Motor neuron (in vitro differentiated cells): ENCODE data around the gene RBM44. TPM values are rescaled to one million over a fixed set of nuclear protein-coding genes. Genes with fewer than 3 reads are reported as not detected.

Experiments used
- ATAC-seq, 8 experiments: fragments of 200-7000 bp; cut with Tn5 transposase; replicated peaks in 6 of 8; 2 replicates each; pipeline ENCODE4 v1.8.0; 2021; ENCODE audit warnings: mild to moderate bottlenecking in 8 of 8, moderate library complexity in 8 of 8
- H3K27ac ChIP-seq, 2 donors: fragments of 250-450 bp; sonication (Bioruptor Pico); 2 replicates each; pipeline ENCODE4 v1.9.0; 2021; ENCODE audit warnings: antibody characterized with exemption in 2 of 2, mild to moderate bottlenecking in 2 of 2, moderate library complexity in 1 of 2
- H3K4me1 ChIP-seq, 2 donors: fragments of 250-450 bp; sonication (Bioruptor Pico); replicated peaks in 1 of 2; 2 replicates each; pipeline ENCODE4 v1.6.1; 2021; ENCODE audit warnings: antibody characterized with exemption in 2 of 2, mild to moderate bottlenecking in 2 of 2, moderate library complexity in 1 of 2
- H3K4me3 ChIP-seq, 5 donors: fragments of 250-450 bp; sonication (Bioruptor Pico); 2 replicates each; pipeline ENCODE4 v1.9.0; 2021; ENCODE audit warnings: antibody characterized with exemption in 5 of 5, mild to moderate bottlenecking in 5 of 5, moderate library complexity in 4 of 5
- WGBS, 10 experiments: fragments of 450-650 bp; shearing (Covaris generic); methylation state at CpG; one replicate each; pipeline ENCODE4 v1.0.0; 2022; 5-methylcytosine and 5-hydroxymethylcytosine counted together
- in situ Hi-C, 9 experiments: fragments of 400-800 bp; cut with MboI; loops; one replicate each; pipeline ENCODE4 v1.15.0; 2021; ENCODE audit warnings: low sequenced_read_pairs in 9 of 9, low pct_unique_long_range_greater_than_20kb in 2 of 9; ENCODE audit not compliant: unreplicated experiment in 9 of 9
- total RNA-seq, 8 experiments: library from RNA; unstranded; fragments of 300-600 nt; gene quantifications; 2 replicates each; pipeline versions ENCODE4 v1.2.3 to v1.2.4, GENCODE V29; 2022

The RBM44 gene
- total RNA-seq, 8 experiments from 2014 or later = 0.22 to 0.81 (median 0.40) TPM

GRCh38 chr2:237878321-237879057 is 79.9 kb downstream of the RBM44 start:
- WGBS, 10 experiments = 80 to 100% (median 95%) methylated on average over 1 to 4 of the region's 14 CpGs; no CpG with 5 or more reads in 4 of the 10 experiments
- peak in 7 of 8 experiments; percentile 24 to 56 (median 53) for ATAC-seq
- H3K4me3 ChIP-seq = no peak overlapping the region
- in situ Hi-C loops = no loop called here
- peak overlapping the region in 1 of 2 donors; percentile 69 for H3K27ac ChIP-seq
- peaks cover 21 to 30% of the 10 kb centered on the region in 2 donors for H3K4me1 ChIP-seq

DNA sequence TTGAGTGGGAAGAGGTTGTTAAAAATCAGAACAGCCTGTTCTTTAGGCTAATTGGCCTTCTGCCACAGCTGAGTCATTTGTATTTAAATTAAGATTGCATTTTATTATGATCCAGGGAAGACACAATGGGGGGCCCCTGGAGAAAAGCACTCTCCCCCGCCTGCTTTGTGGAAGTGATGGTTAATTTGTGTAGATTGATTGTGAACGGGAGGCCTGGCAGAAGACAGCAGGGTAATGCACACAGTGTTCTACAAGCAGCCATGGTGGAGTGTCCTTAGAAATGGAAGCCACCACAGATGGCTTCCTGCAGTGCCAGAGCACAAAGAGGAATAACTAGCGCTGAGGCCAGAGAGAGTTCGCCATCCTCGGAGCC is 80.5 kb downstream of the RBM44 start:
- ATAC-seq = peak; percentile 52 to 86 (median 73)
- in situ Hi-C loops = no loop called here
- 13 to 83% (median 26%) methylated on average over 1 to 4 of the region's 5 CpGs; no CpG with 5 or more reads in 3 of the 10 experiments for WGBS, 10 experiments
- peak overlapping the region; percentile 22 to 30 for H3K27ac ChIP-seq
- H3K4me1 ChIP-seq = peaks cover 20 to 34% of the 10 kb centered on the region in 2 donors
- no peak overlapping the region for H3K4me3 ChIP-seq

DNA sequence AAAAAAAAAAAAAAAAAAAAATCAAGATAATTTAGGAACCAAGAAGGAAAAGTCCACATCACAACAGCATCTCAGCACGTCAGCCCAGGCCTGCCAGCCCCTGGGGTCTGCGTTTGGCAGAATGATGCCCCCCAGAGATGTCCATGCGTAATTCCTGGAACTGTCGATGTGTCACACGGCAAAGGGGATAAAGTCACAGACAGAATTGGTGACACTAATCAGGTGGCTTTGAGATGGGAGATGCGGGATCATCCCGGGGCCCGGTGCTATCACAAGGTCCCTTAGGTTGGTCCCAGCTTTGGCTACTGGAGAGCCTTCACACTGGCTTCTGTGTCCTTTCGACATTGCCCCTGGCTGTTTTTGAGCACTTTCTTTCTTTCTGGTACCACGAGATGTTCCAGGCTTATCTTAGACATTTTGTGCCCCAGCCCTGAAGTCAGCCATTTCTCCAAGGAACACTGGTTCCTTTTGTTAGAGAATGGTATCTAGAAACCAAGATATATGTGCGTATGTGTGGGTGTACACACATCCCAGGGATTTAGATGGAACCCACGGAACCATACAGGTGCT is 81.5 kb downstream of the RBM44 start:
- Histone ChIP-seq H3K4me1 (peaks cover 28 to 44% of the 10 kb centered on the region in 2 donors), H3K27ac (peak overlapping the region in 1 of 2 donors; percentile 30), H3K4me3 (no peak overlapping the region)
- in situ Hi-C loops = no loop called here
- no peak for ATAC-seq
- whole genome bisulfite sequencing, 10 experiments = 67 to 100% (median 94%) methylated on average over 1 to 7 of the region's 12 CpGs; no CpG with 5 or more reads in 1 of the 10 experiments

DNA sequence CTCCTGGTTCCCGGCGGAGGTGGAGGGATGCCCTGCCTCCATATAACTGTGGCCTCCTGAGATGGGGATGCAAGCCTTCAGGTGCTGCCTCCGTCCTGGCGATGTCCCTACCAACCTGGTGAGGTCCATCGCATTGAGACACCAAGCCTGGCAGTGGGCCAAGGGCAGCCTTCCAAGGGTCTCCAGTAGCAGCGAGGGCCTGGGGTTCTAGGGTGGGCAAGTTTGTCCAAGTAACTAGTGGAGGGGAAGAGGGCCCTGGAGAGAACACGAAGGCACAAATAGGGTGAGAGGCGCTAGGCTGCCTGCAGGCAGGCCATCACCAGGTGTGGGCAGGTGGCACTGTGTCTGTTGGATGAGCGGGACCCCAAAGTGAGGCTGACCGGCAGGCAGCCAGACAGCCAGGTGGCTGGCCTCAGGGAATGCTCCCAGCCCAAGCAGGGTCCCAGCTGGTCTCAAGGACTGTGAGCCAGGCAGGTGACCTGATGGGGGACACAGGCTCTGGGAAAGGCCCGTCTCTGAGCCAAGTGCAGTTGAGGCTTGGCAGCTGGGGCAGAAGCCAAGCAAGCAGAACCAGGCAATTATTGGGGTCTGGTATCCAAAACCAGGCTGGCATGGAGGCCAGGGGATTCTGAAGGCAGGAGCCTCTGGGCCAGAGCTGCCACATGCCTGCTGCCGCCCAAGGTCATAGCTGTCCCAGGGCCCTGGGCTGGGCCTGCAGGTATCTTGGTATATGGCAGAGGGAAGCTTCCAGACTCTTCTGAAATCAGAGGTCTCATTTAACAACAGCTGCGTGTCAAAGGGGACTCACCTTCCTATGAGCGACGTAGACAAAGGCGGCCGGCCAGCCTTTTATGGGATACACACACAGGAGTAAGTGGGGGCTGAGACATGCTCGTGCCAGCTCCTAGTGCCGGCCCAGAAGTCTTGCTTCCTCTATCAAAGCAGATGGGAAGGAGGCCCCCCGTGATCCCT is 84.2 kb downstream of the RBM44 start:
- H3K27ac ChIP-seq = no peak overlapping the region
- WGBS, 10 experiments = 0 to 100% (median 95%) methylated on average over 1 to 4 of the region's 20 CpGs; no CpG with 5 or more reads in 2 of the 10 experiments
- H3K4me3 ChIP-seq = no peak overlapping the region
- H3K4me1 ChIP-seq = peaks cover 47 to 56% of the 10 kb centered on the region in 2 donors
- no peak for ATAC-seq
- in situ Hi-C loops = no loop called here

- Histone ChIP-seq H3K27ac (peak overlapping the region in 1 of 2 donors; percentile 14), H3K4me1 (peaks cover 40 to 44% of the 10 kb centered on the region in 2 donors), H3K4me3 (no peak overlapping the region)
- in situ Hi-C loops = no loop called here
- ATAC-seq = peak in 5 of 8 experiments; percentile 13 to 80 (median 27)
- WGBS, 10 experiments = 40 to 100% (median 83%) methylated on average over 1 to 9 of the region's 10 CpGs; no CpG with 5 or more reads in 1 of the 10 experiments
These were observed 85.4 kb downstream of the RBM44 start for GRCh38 chr2:237883951-237884446.

DNA sequence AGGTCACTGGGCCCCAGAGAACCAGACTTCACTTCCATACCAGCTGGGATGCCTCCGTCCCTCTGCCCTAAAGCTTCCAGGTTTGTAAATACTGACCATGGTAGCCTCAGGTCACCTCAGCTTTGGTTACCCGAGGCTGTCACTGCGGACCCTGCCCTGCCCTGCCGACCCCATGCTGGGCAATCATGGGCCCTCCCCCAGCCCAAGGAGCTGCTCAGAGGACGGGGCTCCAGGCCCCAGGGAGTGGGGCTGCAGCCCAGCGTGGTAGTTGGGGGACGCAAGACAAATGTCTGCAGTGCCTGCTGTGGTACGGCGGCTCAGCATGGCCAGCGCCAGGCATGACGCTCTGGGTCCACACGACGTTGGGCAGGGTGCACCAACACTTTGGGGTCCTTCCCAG is 86.1 kb downstream of the RBM44 start:
- WGBS, 10 experiments = 56 to 100% (median 80%) methylated on average over 1 to 9 of the region's 13 CpGs; no CpG with 5 or more reads in 6 of the 10 experiments
- no peak for ATAC-seq
- in situ Hi-C loops = no loop called here
- Histone ChIP-seq H3K4me1 (peaks cover 33 to 38% of the 10 kb centered on the region in 2 donors), H3K4me3 (no peak overlapping the region), H3K27ac (no peak overlapping the region)

GRCh38 chr2:237885111-237885930 is 86.7 kb downstream of the RBM44 start:
- in situ Hi-C loops = no loop called here
- ATAC-seq = no peak
- Histone ChIP-seq H3K27ac (no peak overlapping the region), H3K4me1 (peaks cover 30 to 33% of the 10 kb centered on the region in 2 donors), H3K4me3 (no peak overlapping the region)
- 80% methylated on average over 1 of the region's 27 CpGs; no CpG with 5 or more reads in 9 of the 10 experiments for whole genome bisulfite sequencing, 10 experiments

- H3K4me1 ChIP-seq = peaks cover 30 to 33% of the 10 kb centered on the region in 2 donors
- peak in 1 of 8 experiments; percentile 6 for ATAC-seq
- WGBS, 10 experiments = 91% methylated on average over 4 of the region's 26 CpGs; no CpG with 5 or more reads in 9 of the 10 experiments
- in situ Hi-C loops = no loop called here
- H3K4me3 ChIP-seq = no peak overlapping the region
- no peak overlapping the region for H3K27ac ChIP-seq
These were observed 87.5 kb downstream of the RBM44 start for GRCh38 chr2:237885931-237886684.

DNA sequence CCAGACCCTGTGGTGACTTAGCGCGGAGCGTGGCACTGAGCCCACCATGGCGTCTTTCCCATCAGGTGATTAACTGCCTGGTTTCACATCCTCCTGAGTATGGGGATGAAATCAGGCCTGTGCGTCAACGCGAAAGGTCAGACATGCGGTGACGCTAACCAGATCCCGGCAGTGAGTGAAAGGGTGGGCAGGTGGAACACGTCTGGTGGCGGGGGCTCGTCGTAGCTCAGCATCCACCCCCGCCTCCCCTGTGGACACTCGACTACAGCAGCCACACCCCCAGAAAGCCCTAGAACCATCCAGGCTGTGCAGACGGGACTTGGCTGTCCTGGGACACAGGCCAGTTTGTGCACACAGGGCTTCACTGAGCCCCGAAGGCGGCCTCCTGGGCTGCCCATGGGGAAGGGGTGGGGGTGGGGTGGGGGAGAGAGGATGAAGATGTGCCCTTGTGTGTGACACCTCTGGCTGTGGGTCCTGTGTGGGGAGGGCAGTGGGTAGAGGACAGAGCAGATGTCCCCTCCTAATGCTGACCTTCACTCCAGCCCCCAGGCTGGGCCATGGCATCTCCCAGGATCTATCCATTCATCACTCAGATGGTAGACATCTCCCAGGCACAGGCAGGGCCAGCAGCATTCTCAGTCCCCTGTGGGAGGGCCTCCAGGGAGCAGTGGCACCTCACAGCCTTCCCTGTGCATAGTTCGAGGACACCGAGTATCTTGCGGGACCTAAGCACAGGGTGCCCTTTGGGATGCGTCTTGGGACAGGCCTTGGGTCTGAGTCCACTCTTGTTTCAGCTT is 88.3 kb downstream of the RBM44 start:
- in situ Hi-C loops = no loop called here
- Histone ChIP-seq H3K4me3 (no peak overlapping the region), H3K4me1 (peaks cover 30 to 33% of the 10 kb centered on the region in 2 donors), H3K27ac (peak overlapping the region in 1 of 2 donors; percentile 37)
- ATAC-seq = peak in 5 of 8 experiments; percentile 50 to 85 (median 72)
- 69 to 95% (median 80%) methylated on average over 3 to 10 of the region's 23 CpGs; no CpG with 5 or more reads in 7 of the 10 experiments for WGBS, 10 experiments

- ATAC-seq = no peak
These were observed 89.8 kb downstream of the RBM44 start for GRCh38 chr2:237888389-237888788.

GRCh38 chr2:237889016-237889415 is 90.4 kb downstream of the RBM44 start:
- peak in 1 of 8 experiments; percentile 42 for ATAC-seq
- Histone ChIP-seq H3K4me3 (no peak overlapping the region), H3K27ac (no peak overlapping the region), H3K4me1 (peaks cover 29 to 35% of the 10 kb centered on the region in 2 donors)
- WGBS, 10 experiments = 24 to 89% (median 67%) methylated on average over 2 to 8 of the region's 8 CpGs; no CpG with 5 or more reads in 1 of the 10 experiments
- in situ Hi-C loops = no loop called here

More at GRCh38 chr2:237888389-237888788, 89.8 kb downstream of the RBM44 start:
- H3K4me3 ChIP-seq = no peak overlapping the region
- H3K27ac ChIP-seq = no peak overlapping the region
- H3K4me1 ChIP-seq = peaks cover 33 to 35% of the 10 kb centered on the region in 2 donors
- 0 to 100% (median 68%) methylated on average over 1 to 2 of the region's 2 CpGs; no CpG with 5 or more reads in 2 of the 10 experiments for WGBS, 10 experiments
- in situ Hi-C loops = no loop called here
